GM12801 (cell line): ENCODE results near the gene TSBP1.

Experiments
- CTCF ChIP-seq: IDR thresholded peaks from one replicate; pipeline ENCODE4 v1.5.1; 2011; ENCODE audit warnings: control low read depth; ENCODE audit not compliant: insufficient read length; ENCODE audit errors: extremely low read depth

The TSBP1 gene

GRCh38 chr6:32406197-32406596 lies 34.5 kb upstream of the TSBP1 start:
- TF ChIP-seq CTCF: no peak

- no peak for TF ChIP-seq CTCF
These were observed 34.0 kb upstream of the TSBP1 start for GRCh38 chr6:32405656-32406055.

- no peak for TF ChIP-seq CTCF
These were observed 31.1 kb upstream of the TSBP1 start for GRCh38 chr6:32402812-32403211.

GRCh38 chr6:32401284-32401963 lies 29.7 kb upstream of the TSBP1 start:
- no peak for TF ChIP-seq CTCF

- TF ChIP-seq CTCF: no peak
These were observed 25.7 kb upstream of the TSBP1 start for GRCh38 chr6:32397252-32397920.

GRCh38 chr6:32396028-32396427 lies 24.3 kb upstream of the TSBP1 start:
- TF ChIP-seq CTCF: no peak

- no peak for TF ChIP-seq CTCF
These were observed 22.1 kb upstream of the TSBP1 start for GRCh38 chr6:32393665-32394420.
